ENCODE data around the gene LBH.

- TF ChIP-seq CTCF (IDR thresholded peaks at IDR 0.05) = no peak
- TF ChIP-seq POLR2A (IDR thresholded peaks at IDR 0.05) = no peak
- TF ChIP-seq POLR2AphosphoS5 (IDR thresholded peaks at IDR 0.05) = no peak
- TF ChIP-seq EP300 (IDR thresholded peaks at IDR 0.05) = no peak
These were observed 54.4 kb downstream of the LBH start for GRCh38 chr2:30285758-30286157.

All from sigmoid colon (tissue), 4 donors.